NOMO-1 (cell line): ENCODE measurements around the gene FAM43A.

Experiments
- DNase-seq, 2 experiments: peaks; one replicate each; lab custom pipeline; 2025; ENCODE audit not compliant: unreplicated experiment in 2 of 2; lab: John Stamatoyannopoulos, UW

FAM43A gene

GRCh38 chr3:194685718-194686413 is at the start of gene FAM43A:
Gene FAM43A (plus strand): TSS chr3:194685883. CDS start chr3:194686827, 944 bp downstream.
- DNase-seq, result peak; percentile 96 to 97

GRCh38 chr3:194637066-194637465 is 48.6 kb upstream of the FAM43A start:
- DNase-seq, result no peak

- no peak for DNase-seq
Measured at GRCh38 chr3:194637541-194638400, 47.9 kb upstream of the FAM43A start.

GRCh38 chr3:194638991-194639605 is 46.6 kb upstream of the FAM43A start:
- no peak for DNase-seq

- no peak for DNase-seq
Measured at GRCh38 chr3:194640829-194641228, 44.9 kb upstream of the FAM43A start.

- DNase-seq, result no peak
Measured at GRCh38 chr3:194642769-194643168, 42.9 kb upstream of the FAM43A start.

GRCh38 chr3:194647747-194648146 is 37.9 kb upstream of the FAM43A start:
- no peak for DNase-seq

- DNase-seq, result no peak
Measured at GRCh38 chr3:194654443-194654842, 31.2 kb upstream of the FAM43A start.

GRCh38 chr3:194657439-194657838 is 28.2 kb upstream of the FAM43A start:
- DNase-seq, result no peak

- DNase-seq, result no peak
Measured at GRCh38 chr3:194658477-194659242, 27.0 kb upstream of the FAM43A start.

GRCh38 chr3:194659778-194660177 is 25.9 kb upstream of the FAM43A start:
- DNase-seq, result no peak

- DNase-seq, result no peak
Measured at GRCh38 chr3:194661374-194661773, 24.3 kb upstream of the FAM43A start.

GRCh38 chr3:194661946-194662345 is 23.7 kb upstream of the FAM43A start:
- DNase-seq, result no peak

- no peak for DNase-seq
Measured at GRCh38 chr3:194664857-194665256, 20.8 kb upstream of the FAM43A start.

- DNase-seq, result no peak
Measured at GRCh38 chr3:194667363-194667762, 18.3 kb upstream of the FAM43A start.

- peak; percentile 42 to 70 for DNase-seq
Measured at GRCh38 chr3:194671511-194671899, 14.2 kb upstream of the FAM43A start.

- DNase-seq, result peak; percentile 92 to 99
Measured at GRCh38 chr3:194671900-194672808, 13.5 kb upstream of the FAM43A start, which contains the start of gene LSG1. Gene LSG1 (minus strand): TSS chr3:194672191. CDS start chr3:194672162, 29 bp downstream.

- DNase-seq, result peak in 1 of 2 experiments; percentile 46
Measured at GRCh38 chr3:194672876-194673275, 12.8 kb upstream of the FAM43A start.

GRCh38 chr3:194673761-194674160 is 11.9 kb upstream of the FAM43A start:
- DNase-seq, result no peak
